ENCODE measurements around the gene SNAPC4.

GRCh38 chr9:136355616-136356557 lies 44.1 kb downstream of the SNAPC4 start:
- no peak for TF ChIP-seq POLR2A (IDR thresholded peaks at IDR 0.05; ENCODE audit: low read depth, low read length)
- no peak for TF ChIP-seq POLR2AphosphoS5 (IDR thresholded peaks at IDR 0.05; ENCODE audit: low read depth, low read length)
- no peak for TF ChIP-seq TAF1 (IDR thresholded peaks at IDR 0.05; ENCODE audit: low read depth, low read length)

Data from GM12891 (cell line).